ENCODE measurements around the gene PHF1. TPM values are rescaled to one million over a fixed set of nuclear protein-coding genes. Genes with fewer than 3 reads are reported as not detected.
A peak's percentile ranks its signal among the peaks of the same experiment; 100 is the strongest.

PHF1 gene
- total and polyA plus RNA-seq, 4 donors: 7.2 to 13.5 (median 11.5) TPM

DNA sequence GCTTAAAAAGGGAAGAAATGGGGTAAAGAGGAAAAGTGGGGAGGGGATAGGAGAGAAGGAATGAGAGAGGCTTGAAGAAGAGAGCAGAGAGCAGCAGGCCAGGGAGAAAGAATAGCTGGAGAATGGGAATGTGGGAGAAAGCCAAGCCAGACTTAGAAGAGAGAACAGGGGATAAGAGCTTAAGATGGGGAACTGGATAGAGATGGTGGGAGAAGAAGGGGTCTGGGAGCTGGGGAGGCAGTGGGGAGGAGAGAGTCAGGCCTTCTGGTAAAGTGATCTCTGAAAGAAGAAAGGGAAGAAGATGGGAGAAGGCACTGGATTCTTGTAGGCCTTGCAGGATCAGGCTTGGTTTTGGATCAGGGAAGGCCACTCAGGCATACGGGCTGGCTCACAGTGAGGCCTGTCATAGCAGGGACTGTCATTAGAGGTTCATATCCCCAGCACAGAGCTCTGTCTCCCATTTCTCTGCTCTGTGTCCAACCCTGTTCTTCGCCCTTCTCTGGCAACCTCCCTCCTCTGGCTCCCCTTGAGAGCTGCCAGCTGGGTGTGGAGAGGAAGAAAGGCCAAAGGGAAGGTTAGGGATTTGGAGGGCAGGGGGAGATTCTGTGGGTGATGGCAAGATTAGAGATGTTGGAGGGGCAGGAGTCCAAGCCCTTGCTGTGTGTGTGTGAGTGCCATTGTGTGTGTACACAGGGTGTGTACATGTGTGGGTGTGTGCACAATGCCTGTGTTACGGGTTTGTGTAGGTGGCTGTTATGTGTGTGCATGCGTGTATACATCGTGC lies 18.3 kb downstream of the PHF1 start:
- H3K4me1 ChIP-seq (ENCODE audit: control insufficient read depth in 4 of 4, insufficient read depth in 4 of 4, low read length in 3 of 4): peaks cover 13 to 47% (median 28%) of the 10 kb centered on the region in 4 donors

DNA sequence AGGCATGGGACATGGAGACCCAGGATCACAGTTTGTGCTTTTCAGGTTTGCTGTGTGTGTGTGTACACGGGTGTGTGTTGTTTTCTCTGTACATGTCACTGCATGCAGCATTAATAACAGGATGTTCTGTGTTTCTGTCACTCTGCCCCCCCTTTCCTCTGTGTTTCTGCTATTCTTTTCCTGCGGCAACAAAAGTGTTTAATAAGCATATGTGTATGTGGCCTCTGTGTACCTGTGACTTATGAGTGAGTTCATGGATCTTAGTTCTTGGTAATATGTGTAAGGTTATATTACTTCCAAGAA lies 18.9 kb downstream of the PHF1 start:
- H3K27me3 ChIP-seq (ENCODE audit: control insufficient read depth in 4 of 4, insufficient read depth in 4 of 4, low read length in 3 of 4): no peaks in the 10 kb centered on the region
- no peak for DNase-seq (ENCODE audit: low spot score)
- H3K36me3 ChIP-seq (ENCODE audit: control insufficient read depth in 4 of 4, insufficient read depth in 3 of 4, low read depth in 1 of 4, low read length in 3 of 4): no peaks in the 10 kb centered on the region
- peak overlapping the region in 1 of 2 donors; percentile 23 for H3K27ac ChIP-seq (ENCODE audit: low read depth in 1 of 2, low read length in 2 of 2)
- 67% methylated on average over 2 of the region's 2 CpGs for WGBS
- no peak overlapping the region for H3K9ac ChIP-seq (ENCODE audit: low read depth in 1 of 2, low read length in 2 of 2)
- H3K9me3 ChIP-seq (ENCODE audit: control insufficient read depth in 4 of 4, low read length in 3 of 4): no peaks in the 10 kb centered on the region
- H3K4me1 ChIP-seq (ENCODE audit: control insufficient read depth in 4 of 4, insufficient read depth in 4 of 4, low read length in 3 of 4): peaks cover 13 to 47% (median 27%) of the 10 kb centered on the region in 4 donors
- H3K4me3 ChIP-seq (ENCODE audit: low read depth in 1 of 3, low read length in 3 of 3): no peak overlapping the region
- TF ChIP-seq JUND (IDR thresholded peaks at IDR 0.05): no peak
- TF ChIP-seq TAF1 (conservative IDR thresholded peaks at IDR 0.05): no peak
- TF ChIP-seq, protein P1, sequence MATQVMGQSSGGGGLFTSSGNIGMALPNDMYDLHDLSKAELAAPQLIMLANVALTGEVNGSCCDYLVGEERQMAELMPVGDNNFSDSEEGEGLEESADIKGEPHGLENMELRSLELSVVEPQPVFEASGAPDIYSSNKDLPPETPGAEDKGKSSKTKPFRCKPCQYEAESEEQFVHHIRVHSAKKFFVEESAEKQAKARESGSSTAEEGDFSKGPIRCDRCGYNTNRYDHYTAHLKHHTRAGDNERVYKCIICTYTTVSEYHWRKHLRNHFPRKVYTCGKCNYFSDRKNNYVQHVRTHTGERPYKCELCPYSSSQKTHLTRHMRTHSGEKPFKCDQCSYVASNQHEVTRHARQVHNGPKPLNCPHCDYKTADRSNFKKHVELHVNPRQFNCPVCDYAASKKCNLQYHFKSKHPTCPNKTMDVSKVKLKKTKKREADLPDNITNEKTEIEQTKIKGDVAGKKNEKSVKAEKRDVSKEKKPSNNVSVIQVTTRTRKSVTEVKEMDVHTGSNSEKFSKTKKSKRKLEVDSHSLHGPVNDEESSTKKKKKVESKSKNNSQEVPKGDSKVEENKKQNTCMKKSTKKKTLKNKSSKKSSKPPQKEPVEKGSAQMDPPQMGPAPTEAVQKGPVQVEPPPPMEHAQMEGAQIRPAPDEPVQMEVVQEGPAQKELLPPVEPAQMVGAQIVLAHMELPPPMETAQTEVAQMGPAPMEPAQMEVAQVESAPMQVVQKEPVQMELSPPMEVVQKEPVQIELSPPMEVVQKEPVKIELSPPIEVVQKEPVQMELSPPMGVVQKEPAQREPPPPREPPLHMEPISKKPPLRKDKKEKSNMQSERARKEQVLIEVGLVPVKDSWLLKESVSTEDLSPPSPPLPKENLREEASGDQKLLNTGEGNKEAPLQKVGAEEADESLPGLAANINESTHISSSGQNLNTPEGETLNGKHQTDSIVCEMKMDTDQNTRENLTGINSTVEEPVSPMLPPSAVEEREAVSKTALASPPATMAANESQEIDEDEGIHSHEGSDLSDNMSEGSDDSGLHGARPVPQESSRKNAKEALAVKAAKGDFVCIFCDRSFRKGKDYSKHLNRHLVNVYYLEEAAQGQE (IDR thresholded peaks at IDR 0.05): no peak
- TF ChIP-seq SP1 (IDR thresholded peaks at IDR 0.05): no peak
- no peak for TF ChIP-seq EGR1 (IDR thresholded peaks at IDR 0.05; ENCODE audit: low read depth in 2 of 2)
- TF ChIP-seq YY1 (IDR thresholded peaks at IDR 0.05): no peak
- no peak for TF ChIP-seq NR2F2 (IDR thresholded peaks at IDR 0.05)
- TF ChIP-seq, protein P2, sequence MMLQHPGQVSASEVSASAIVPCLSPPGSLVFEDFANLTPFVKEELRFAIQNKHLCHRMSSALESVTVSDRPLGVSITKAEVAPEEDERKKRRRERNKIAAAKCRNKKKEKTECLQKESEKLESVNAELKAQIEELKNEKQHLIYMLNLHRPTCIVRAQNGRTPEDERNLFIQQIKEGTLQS (IDR thresholded peaks at IDR 0.05): no peak
- no peak for TF ChIP-seq FOXA1 (IDR thresholded peaks at IDR 0.05)
- TF ChIP-seq FOXA2 (IDR thresholded peaks at IDR 0.05): no peak
- TF ChIP-seq RAD21 (IDR thresholded peaks at IDR 0.05): no peak
- no peak for TF ChIP-seq ZBTB33 (IDR thresholded peaks at IDR 0.05)
- no peak for TF ChIP-seq CTCF (IDR thresholded peaks at IDR 0.05; ENCODE audit: low read depth, low read length, missing input control)
- no peak for TF ChIP-seq GABPA (IDR thresholded peaks at IDR 0.05 in 1 of 2, conservative IDR thresholded peaks at IDR 0.05 in 1 of 2)

More for the DNA sequence above, 18.3 kb downstream of the PHF1 start:
- no peaks in the 10 kb centered on the region for H3K36me3 ChIP-seq (ENCODE audit: control insufficient read depth in 4 of 4, insufficient read depth in 3 of 4, low read depth in 1 of 4, low read length in 3 of 4)
- H3K27ac ChIP-seq (ENCODE audit: low read depth in 1 of 2, low read length in 2 of 2): peak overlapping the region; percentile 23 to 27
- WGBS: 81% methylated on average over 5 of the region's 5 CpGs
- TF ChIP-seq, protein P1 (IDR thresholded peaks at IDR 0.05): no peak
- TF ChIP-seq, protein P3, sequence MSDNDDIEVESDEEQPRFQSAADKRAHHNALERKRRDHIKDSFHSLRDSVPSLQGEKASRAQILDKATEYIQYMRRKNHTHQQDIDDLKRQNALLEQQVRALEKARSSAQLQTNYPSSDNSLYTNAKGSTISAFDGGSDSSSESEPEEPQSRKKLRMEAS (IDR thresholded peaks at IDR 0.05): no peak
- no peak for TF ChIP-seq RXRA (IDR thresholded peaks at IDR 0.05)
- no peak for TF ChIP-seq FOXA2 (IDR thresholded peaks at IDR 0.05)
- TF ChIP-seq YY1 (IDR thresholded peaks at IDR 0.05): no peak
- TF ChIP-seq EGR1 (IDR thresholded peaks at IDR 0.05; ENCODE audit: low read depth in 2 of 2): no peak
- no peak for TF ChIP-seq HNF4A (conservative IDR thresholded peaks at IDR 0.05)
- TF ChIP-seq NR2F2 (IDR thresholded peaks at IDR 0.05): no peak
- TF ChIP-seq, protein P2 (IDR thresholded peaks at IDR 0.05): no peak
- no peak for TF ChIP-seq RAD21 (IDR thresholded peaks at IDR 0.05)
- TF ChIP-seq GABPA (IDR thresholded peaks at IDR 0.05 in 1 of 2, conservative IDR thresholded peaks at IDR 0.05 in 1 of 2): no peak
- no peak for TF ChIP-seq FOXA1 (IDR thresholded peaks at IDR 0.05)
- no peaks in the 10 kb centered on the region for H3K9me3 ChIP-seq (ENCODE audit: control insufficient read depth in 4 of 4, low read length in 3 of 4)
- no peak for DNase-seq (ENCODE audit: low spot score)
- no peak overlapping the region for H3K4me3 ChIP-seq (ENCODE audit: low read depth in 1 of 3, low read length in 3 of 3)
- H3K9ac ChIP-seq (ENCODE audit: low read depth in 1 of 2, low read length in 2 of 2): no peak overlapping the region
- no peaks in the 10 kb centered on the region for H3K27me3 ChIP-seq (ENCODE audit: control insufficient read depth in 4 of 4, insufficient read depth in 4 of 4, low read length in 3 of 4)

Data from liver (tissue), 9 donors.